Measurements from ENCODE around the gene RBPJ. TPM values are rescaled to one million over a fixed set of nuclear protein-coding genes. Genes with fewer than 3 reads are reported as not detected.

Gene RBPJ
- total RNA-seq, 2 donors from 2014 or later, result 32.7 to 37.9 TPM

DNA sequence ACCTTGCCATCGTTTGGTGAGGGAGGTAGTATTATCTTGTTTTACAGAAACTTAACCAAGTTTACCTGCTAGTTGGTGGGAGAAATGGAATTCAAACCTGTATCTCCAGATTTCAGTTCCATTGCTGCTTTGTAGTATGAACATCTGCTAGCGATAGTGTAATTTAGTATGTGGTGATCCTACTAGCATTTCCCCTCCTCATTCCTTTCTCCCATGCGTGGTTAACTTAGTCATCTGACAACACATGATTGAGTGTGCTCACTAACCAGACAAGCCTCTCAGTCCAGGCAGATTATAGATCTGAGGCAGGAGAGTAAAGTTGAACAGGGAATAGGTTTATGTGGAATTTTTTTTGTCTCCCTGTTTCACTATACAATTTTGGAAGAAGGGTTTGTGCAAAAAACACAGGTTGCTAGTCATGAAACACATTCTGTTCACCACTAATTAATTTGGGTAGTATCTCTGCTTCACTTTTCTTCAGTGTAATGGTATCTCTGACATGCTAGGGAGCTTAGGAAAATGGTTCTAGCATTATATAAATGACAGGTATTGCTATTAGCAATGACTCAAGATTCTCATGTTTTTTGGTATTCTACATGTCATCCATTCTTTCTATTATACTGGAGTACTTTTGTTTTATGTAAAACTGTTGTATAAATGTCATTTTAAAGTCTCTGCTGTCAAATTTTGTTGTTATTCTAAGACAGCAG lies 21.7 kb downstream of the RBPJ start:
- intact Hi-C loops (cut with DNase I), result no loop called here
- H3K27ac ChIP-seq, result no peak overlapping the region
- WGBS, 2 donors, result 30 to 33% methylated on average over 3 of the region's 3 CpGs
- no peaks in the 10 kb centered on the region for H3K36me3 ChIP-seq (replicated peaks in 1 of 2; ENCODE audit: insufficient read depth in 1 of 2, low read depth in 2 of 2)
- peaks cover 24% of the 10 kb centered on the region for H3K4me1 ChIP-seq
- DNase-seq, result no peak
- no peak overlapping the region for H3K4me3 ChIP-seq
- H3K27me3 ChIP-seq, result no peaks in the 10 kb centered on the region
- H3K9me3 ChIP-seq, result no peaks in the 10 kb centered on the region
- TF ChIP-seq, protein P1, sequence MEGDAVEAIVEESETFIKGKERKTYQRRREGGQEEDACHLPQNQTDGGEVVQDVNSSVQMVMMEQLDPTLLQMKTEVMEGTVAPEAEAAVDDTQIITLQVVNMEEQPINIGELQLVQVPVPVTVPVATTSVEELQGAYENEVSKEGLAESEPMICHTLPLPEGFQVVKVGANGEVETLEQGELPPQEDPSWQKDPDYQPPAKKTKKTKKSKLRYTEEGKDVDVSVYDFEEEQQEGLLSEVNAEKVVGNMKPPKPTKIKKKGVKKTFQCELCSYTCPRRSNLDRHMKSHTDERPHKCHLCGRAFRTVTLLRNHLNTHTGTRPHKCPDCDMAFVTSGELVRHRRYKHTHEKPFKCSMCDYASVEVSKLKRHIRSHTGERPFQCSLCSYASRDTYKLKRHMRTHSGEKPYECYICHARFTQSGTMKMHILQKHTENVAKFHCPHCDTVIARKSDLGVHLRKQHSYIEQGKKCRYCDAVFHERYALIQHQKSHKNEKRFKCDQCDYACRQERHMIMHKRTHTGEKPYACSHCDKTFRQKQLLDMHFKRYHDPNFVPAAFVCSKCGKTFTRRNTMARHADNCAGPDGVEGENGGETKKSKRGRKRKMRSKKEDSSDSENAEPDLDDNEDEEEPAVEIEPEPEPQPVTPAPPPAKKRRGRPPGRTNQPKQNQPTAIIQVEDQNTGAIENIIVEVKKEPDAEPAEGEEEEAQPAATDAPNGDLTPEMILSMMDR (IDR thresholded peaks at IDR 0.05), result no peak
- no peak for TF ChIP-seq POLR2A (IDR thresholded peaks at IDR 0.05)
- ATAC-seq, result no peak

DNA sequence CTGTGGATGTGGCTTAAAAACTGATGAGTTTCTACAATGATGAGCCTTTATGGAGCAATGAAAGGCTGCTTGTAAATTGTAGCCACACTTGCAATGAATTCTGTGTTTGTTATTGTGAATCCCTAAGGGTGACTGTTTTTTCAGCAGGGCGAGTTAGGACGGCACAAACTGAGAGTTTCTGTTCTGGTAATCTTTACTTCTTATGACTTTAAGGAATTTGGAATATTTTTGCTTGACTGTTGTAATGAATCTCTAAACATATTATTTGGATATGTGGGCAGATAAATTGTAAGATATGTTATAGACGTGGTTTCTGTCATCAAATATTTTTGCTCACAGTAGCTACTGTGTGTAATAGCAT lies 22.2 kb downstream of the RBPJ start:
- intact Hi-C loops (cut with DNase I), result no loop called here
- DNase-seq (no peak), ATAC-seq (no peak)
- TF ChIP-seq, protein P1 (IDR thresholded peaks at IDR 0.05), result no peak
- no peak for TF ChIP-seq POLR2A (IDR thresholded peaks at IDR 0.05)
- WGBS, 2 donors, result 62 to 72% methylated on average over 3 of the region's 3 CpGs
- H3K4me1 ChIP-seq, result peaks cover 24% of the 10 kb centered on the region
- no peak overlapping the region for H3K4me3 ChIP-seq
- no peaks in the 10 kb centered on the region for H3K36me3 ChIP-seq (replicated peaks in 1 of 2; ENCODE audit: insufficient read depth in 1 of 2, low read depth in 2 of 2)
- H3K27ac ChIP-seq, result no peak overlapping the region
- no peaks in the 10 kb centered on the region for H3K9me3 ChIP-seq
- no peaks in the 10 kb centered on the region for H3K27me3 ChIP-seq

DNA sequence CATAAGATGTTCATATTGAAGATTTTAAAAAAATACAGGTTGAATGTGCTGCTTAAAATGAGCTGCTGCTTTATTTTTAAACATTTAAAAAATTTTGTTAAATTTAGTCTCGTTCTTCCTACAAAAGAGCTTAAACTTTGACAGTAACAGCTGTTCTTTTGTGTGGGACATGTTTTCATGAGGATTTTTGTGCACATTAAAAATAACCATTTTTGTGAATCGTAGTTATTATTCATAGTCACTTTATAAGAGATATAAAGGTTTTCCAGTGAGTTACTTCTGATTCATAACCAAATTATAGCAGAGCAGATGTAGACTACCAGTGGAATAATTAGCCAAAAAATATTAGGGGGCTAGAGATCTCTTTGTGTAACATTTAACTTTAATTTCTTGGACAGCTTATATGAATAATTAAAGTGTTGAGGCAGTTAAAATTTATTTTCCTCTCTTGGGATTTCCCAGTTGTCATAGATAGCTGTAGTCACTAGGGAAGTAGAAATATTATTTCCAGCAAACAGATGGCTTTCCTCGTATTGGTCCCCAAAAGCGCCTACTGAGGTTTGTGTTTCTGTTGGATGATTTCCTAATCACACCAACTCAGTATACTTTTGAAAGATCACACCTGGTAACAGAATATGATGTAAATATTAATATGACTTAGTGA lies 24.2 kb downstream of the RBPJ start:
- intact Hi-C loops (cut with DNase I), result no loop called here
- peaks cover 24% of the 10 kb centered on the region for H3K4me1 ChIP-seq
- H3K27ac ChIP-seq, result no peak overlapping the region
- ATAC-seq (no peak), DNase-seq (no peak)
- no peak overlapping the region for H3K4me3 ChIP-seq
- no peaks in the 10 kb centered on the region for H3K9me3 ChIP-seq
- no peaks in the 10 kb centered on the region for H3K27me3 ChIP-seq
- 76 to 78% methylated on average over 4 of the region's 4 CpGs for WGBS, 2 donors
- H3K36me3 ChIP-seq (replicated peaks in 1 of 2; ENCODE audit: insufficient read depth in 1 of 2, low read depth in 2 of 2), result no peaks in the 10 kb centered on the region
- TF ChIP-seq, protein P1 (IDR thresholded peaks at IDR 0.05), result no peak
- TF ChIP-seq POLR2A (IDR thresholded peaks at IDR 0.05), result no peak

DNA sequence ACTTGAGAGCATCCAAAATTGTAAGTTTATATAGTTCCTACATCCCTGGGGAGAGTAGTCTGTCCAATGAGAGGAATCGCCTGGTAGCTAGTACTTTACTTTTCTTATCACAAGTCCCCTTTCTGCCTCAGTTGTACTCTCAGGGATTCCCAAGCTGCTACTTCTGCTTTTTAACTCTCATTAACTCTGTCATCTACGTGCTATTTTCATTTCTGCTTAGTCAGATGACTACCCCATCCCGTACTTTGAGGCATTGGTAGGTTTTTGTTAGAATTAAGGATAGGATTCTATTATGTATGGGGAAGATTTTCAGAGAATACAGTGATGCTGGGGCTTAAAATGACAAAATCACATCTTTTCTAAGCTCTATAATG lies 24.7 kb downstream of the RBPJ start:
- ATAC-seq, result no peak
- H3K27ac ChIP-seq, result peak overlapping the region in 1 of 4 donors; percentile 39
- H3K9me3 ChIP-seq, result no peaks in the 10 kb centered on the region
- TF ChIP-seq POLR2A (IDR thresholded peaks at IDR 0.05), result no peak
- TF ChIP-seq, protein P1 (IDR thresholded peaks at IDR 0.05), result no peak
- DNase-seq, result no peak
- no peaks in the 10 kb centered on the region for H3K36me3 ChIP-seq (replicated peaks in 1 of 2; ENCODE audit: insufficient read depth in 1 of 2, low read depth in 2 of 2)
- H3K4me3 ChIP-seq, result no peak overlapping the region
- H3K27me3 ChIP-seq, result no peaks in the 10 kb centered on the region
- 75 to 84% methylated on average over 3 of the region's 3 CpGs for WGBS, 2 donors
- peaks cover 24% of the 10 kb centered on the region for H3K4me1 ChIP-seq
- intact Hi-C loops (cut with DNase I), result no loop called here

Measured in body of pancreas (tissue), 4 donors.